ENCODE data around the gene CTNND2.

Gene CTNND2, protein sequence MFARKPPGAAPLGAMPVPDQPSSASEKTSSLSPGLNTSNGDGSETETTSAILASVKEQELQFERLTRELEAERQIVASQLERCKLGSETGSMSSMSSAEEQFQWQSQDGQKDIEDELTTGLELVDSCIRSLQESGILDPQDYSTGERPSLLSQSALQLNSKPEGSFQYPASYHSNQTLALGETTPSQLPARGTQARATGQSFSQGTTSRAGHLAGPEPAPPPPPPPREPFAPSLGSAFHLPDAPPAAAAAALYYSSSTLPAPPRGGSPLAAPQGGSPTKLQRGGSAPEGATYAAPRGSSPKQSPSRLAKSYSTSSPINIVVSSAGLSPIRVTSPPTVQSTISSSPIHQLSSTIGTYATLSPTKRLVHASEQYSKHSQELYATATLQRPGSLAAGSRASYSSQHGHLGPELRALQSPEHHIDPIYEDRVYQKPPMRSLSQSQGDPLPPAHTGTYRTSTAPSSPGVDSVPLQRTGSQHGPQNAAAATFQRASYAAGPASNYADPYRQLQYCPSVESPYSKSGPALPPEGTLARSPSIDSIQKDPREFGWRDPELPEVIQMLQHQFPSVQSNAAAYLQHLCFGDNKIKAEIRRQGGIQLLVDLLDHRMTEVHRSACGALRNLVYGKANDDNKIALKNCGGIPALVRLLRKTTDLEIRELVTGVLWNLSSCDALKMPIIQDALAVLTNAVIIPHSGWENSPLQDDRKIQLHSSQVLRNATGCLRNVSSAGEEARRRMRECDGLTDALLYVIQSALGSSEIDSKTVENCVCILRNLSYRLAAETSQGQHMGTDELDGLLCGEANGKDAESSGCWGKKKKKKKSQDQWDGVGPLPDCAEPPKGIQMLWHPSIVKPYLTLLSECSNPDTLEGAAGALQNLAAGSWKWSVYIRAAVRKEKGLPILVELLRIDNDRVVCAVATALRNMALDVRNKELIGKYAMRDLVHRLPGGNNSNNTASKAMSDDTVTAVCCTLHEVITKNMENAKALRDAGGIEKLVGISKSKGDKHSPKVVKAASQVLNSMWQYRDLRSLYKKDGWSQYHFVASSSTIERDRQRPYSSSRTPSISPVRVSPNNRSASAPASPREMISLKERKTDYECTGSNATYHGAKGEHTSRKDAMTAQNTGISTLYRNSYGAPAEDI (N-terminal part only)

DNA sequence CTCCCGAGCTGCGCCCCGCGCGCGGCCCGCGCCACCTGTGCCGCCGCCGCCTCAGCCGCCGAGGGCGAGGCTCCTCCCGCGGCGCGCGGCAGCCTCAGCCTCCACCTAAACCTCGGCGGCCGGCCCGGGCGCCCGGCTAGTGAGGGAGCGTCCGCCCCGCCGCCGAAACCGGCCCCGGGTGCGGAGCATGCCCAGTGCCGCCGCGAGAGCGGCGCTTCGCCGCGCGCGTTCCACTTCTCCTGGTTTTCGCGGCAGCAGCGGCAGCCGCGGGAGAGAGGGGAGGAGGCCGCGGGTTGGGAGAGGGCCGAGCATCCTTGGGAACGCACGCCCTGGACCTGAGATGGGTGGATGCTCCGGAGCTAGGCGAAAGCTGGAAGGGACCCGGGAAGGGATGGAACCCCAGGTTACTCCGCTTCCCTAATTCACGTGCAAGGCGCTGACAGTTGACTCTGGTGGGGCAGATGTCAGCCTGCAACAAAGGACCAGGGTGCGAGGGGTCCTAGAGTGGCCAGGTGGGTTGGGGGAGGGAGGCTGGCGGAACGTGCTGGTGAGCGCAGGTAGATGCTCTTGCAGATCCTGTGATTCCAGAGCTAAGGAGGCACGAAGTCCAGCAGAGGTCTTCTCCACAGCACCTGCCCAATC is at the start of gene CTNND2:
Gene CTNND2, minus strand, starts transcription at position 182 of the 642 bp plus-strand sequence. CDS start 593 bp downstream, outside the sequence.
- no peak within 1 kb of the TSS for H3K4me3 ChIP-seq (ENCODE audit: low read depth, low read length)
- TF ChIP-seq, protein P1, sequence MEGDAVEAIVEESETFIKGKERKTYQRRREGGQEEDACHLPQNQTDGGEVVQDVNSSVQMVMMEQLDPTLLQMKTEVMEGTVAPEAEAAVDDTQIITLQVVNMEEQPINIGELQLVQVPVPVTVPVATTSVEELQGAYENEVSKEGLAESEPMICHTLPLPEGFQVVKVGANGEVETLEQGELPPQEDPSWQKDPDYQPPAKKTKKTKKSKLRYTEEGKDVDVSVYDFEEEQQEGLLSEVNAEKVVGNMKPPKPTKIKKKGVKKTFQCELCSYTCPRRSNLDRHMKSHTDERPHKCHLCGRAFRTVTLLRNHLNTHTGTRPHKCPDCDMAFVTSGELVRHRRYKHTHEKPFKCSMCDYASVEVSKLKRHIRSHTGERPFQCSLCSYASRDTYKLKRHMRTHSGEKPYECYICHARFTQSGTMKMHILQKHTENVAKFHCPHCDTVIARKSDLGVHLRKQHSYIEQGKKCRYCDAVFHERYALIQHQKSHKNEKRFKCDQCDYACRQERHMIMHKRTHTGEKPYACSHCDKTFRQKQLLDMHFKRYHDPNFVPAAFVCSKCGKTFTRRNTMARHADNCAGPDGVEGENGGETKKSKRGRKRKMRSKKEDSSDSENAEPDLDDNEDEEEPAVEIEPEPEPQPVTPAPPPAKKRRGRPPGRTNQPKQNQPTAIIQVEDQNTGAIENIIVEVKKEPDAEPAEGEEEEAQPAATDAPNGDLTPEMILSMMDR (IDR thresholded peaks at IDR 0.05; ENCODE audit: low read depth, low read length, missing control alignments), result no peak
- no peak for DNase-seq (ENCODE audit: low read depth)

DNA sequence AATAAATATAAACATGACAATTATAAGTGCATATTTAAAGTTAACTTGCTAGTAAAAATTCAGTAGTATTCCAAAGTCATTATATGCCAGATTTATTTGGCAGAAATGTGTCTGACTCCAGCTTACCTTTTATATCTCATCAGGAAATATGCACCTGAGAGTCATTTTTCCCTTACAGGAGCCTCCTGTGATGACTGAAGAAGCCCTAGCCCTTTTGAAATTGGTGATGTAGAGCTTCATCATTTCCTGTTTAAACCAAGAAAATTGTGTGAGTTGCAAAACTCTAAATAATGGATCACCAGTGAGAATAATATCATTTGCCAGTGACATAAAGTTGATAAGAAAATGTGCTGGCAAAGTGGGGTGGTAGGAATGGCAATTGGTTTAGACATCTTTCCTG is 42.1 kb upstream of the CTNND2 start:
- TF ChIP-seq, protein P1 (IDR thresholded peaks at IDR 0.05; ENCODE audit: low read depth, low read length, missing control alignments), result no peak
- H3K4me3 ChIP-seq (ENCODE audit: low read depth, low read length), result no peak overlapping the region
- DNase-seq (ENCODE audit: low read depth), result no peak

DNA sequence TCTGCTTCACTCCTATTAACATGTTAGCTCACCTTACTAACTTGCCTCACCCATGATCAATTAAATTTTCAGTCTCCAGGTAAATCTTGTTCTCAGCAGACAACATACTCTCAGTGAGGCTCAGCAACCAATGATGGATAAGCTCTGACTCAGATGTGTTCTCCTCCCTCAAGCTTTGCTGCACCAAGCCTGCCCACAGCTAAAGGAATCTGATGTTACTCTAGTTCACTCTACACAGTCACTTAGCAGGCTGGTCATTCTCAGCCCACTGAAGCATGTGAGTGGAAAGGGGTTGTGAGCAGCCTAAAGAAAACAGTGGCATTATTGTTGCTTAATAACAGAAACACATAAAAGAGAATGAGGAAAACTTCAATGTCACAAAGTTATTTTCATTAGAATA is 37.3 kb upstream of the CTNND2 start:
- no peak for DNase-seq (ENCODE audit: low read depth)
- TF ChIP-seq, protein P1 (IDR thresholded peaks at IDR 0.05; ENCODE audit: low read depth, low read length, missing control alignments), result no peak
- H3K4me3 ChIP-seq (ENCODE audit: low read depth, low read length), result no peak overlapping the region

DNA sequence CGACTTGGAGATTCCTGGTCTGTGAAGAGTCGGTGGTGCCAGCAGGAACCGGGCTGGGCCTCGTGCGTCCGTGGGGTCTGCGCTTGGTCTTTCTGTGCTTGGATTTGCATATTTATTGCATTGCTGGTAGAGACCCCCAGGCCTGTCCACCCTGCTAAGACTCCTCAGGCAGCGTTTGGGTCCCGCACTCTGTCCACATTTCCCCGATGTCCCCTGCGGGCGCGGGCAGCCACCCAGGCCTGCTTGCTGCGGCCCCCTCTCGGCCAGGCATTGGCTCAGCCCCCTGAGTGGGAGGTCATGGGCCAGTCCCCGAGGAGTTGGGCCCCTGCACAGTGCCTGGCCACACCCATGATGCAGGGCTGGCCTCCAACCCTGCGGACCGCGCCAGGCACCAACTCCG is 27.4 kb upstream of the CTNND2 start:
- TF ChIP-seq, protein P1 (IDR thresholded peaks at IDR 0.05; ENCODE audit: low read depth, low read length, missing control alignments), result no peak
- no peak for DNase-seq (ENCODE audit: low read depth)
- H3K4me3 ChIP-seq (ENCODE audit: low read depth, low read length), result no peak overlapping the region

DNA sequence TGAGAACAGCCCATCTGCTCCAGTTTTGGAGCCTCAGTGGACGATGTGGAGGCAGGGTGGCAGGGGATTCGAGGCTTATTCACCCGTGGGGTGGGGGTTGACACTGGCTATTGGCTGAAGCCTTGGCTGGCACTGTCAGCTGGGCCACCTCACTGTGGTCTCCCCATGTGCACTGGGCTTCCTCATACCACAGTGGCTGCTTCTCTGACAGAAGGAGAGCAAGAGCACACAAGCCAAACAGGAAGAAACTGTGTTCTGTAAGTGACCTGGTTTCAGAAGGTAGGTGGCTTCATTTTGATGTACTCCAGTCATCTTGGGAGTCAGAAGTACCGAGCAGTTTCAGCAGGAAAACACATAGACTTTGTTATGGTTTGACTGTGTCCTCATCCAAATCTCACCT is 24.7 kb upstream of the CTNND2 start:
- TF ChIP-seq, protein P1 (IDR thresholded peaks at IDR 0.05; ENCODE audit: low read depth, low read length, missing control alignments), result no peak
- DNase-seq (ENCODE audit: low read depth), result no peak
- H3K4me3 ChIP-seq (ENCODE audit: low read depth, low read length), result no peak overlapping the region

DNA sequence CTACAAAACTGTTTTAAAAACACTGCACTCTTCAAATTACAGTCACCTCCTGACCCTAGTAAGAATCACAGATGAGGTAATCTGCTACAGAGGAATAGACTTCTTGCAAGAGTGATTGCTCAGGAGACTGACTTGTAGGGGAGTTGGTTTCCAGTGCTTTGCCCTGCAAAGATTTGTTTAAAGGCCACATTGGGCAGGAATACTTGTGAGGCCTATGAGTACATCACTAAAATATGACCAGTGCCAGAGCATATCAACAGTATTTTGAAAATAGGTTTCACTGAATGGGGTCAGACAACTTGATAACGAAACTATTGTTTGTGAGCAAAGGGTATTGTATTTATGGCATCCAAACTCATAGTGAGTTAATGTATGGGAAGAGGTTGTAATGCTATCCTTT is 21.5 kb upstream of the CTNND2 start:
- H3K4me3 ChIP-seq (ENCODE audit: low read depth, low read length), result no peak overlapping the region
- DNase-seq (ENCODE audit: low read depth), result no peak
- TF ChIP-seq, protein P1 (IDR thresholded peaks at IDR 0.05; ENCODE audit: low read depth, low read length, missing control alignments), result no peak

Data from GM12864 (cell line).